H1 (cell line): ENCODE results near the gene GET3. TPM values are rescaled to one million over a fixed set of nuclear protein-coding genes. Genes with fewer than 3 reads are reported as not detected.

ENCODE experiments used
- CBX5 ChIP-seq: fragments of 300-800, 300-1000 bp; sonication (generic); IDR thresholded peaks from 2 replicates; pipeline ENCODE4 v1.7.1; 2016; ENCODE audit warnings: antibody characterized with exemption, low read length, low read depth
- CBX8 ChIP-seq: fragments of 300-800, 300-1000 bp; sonication (generic); IDR thresholded peaks from 2 replicates; pipeline ENCODE4 v1.7.1; 2016; ENCODE audit warnings: low read depth, low read length, borderline replicate concordance
- CEBPB ChIP-seq: IDR thresholded peaks from 2 replicates; pipeline ENCODE4 v1.6.1; 2012; ENCODE audit warnings: low read depth, low read length
- CREB1 ChIP-seq: IDR thresholded peaks from 2 replicates; pipeline ENCODE4 v1.6.1; 2012; ENCODE audit warnings: inconsistent platforms
- E2F6 ChIP-seq: IDR thresholded peaks from 2 replicates; pipeline ENCODE4 v1.6.1; 2012; ENCODE audit warnings: inconsistent platforms
- EZH2 ChIP-seq: fragments of 200-600 bp; sonication (generic); IDR thresholded peaks from 2 replicates; pipeline ENCODE4 v1.7.1; 2012; ENCODE audit warnings: low read depth, mild to moderate bottlenecking, moderate library complexity, low read length, inconsistent platforms; ENCODE audit not compliant: severe bottlenecking
- FOSL1 ChIP-seq: IDR thresholded peaks from 2 replicates; pipeline ENCODE4 v1.6.1; 2011; ENCODE audit warnings: mild to moderate bottlenecking, low read depth, low read length, moderate library complexity; ENCODE audit not compliant: insufficient read depth
- JUND ChIP-seq: IDR thresholded peaks from 2 replicates; pipeline ENCODE4 v1.6.1; 2011; ENCODE audit warnings: mild to moderate bottlenecking, improper control_type of control experiment, low read length
- KDM5A ChIP-seq: fragments of 200-600 bp; IDR thresholded peaks from 2 replicates; pipeline ENCODE4 v1.7.1; 2012; ENCODE audit warnings: mild to moderate bottlenecking, low read length, inconsistent platforms, mixed read lengths
- NANOG ChIP-seq: IDR thresholded peaks from 2 replicates; pipeline ENCODE4 v1.6.1; 2011; ENCODE audit warnings: low read length, low read depth, mild to moderate bottlenecking, inconsistent platforms; ENCODE audit not compliant: insufficient read depth, poor library complexity, severe bottlenecking
- POLR2AphosphoS5 ChIP-seq: IDR thresholded peaks from 2 replicates; pipeline ENCODE4 v1.6.1; 2011; ENCODE audit warnings: low read depth, low read length
- RFX5 ChIP-seq: IDR thresholded peaks from 2 replicates; pipeline ENCODE4 v1.6.1; 2011; ENCODE audit warnings: low read depth, low read length, improper control_type of control experiment, borderline replicate concordance
- SAP30 ChIP-seq: fragments of 300-600 bp; sonication (generic); IDR thresholded peaks from 2 replicates; pipeline ENCODE4 v1.7.1; 2012; ENCODE audit warnings: low read length, moderate library complexity, mild to moderate bottlenecking, inconsistent platforms; ENCODE audit not compliant: insufficient read depth, insufficient replicate concordance
- SIN3A ChIP-seq, 2 experiments: IDR thresholded peaks in 1 of 2; conservative IDR thresholded peaks in 1 of 2; 2 replicates each; pipeline ENCODE4 v1.6.1; 2011 to 2012; ENCODE audit warnings: low read length in 2 of 2, improper control_type of control experiment in 1 of 2, low read depth in 1 of 2, mild to moderate bottlenecking in 1 of 2
- SIX5 ChIP-seq: IDR thresholded peaks from 2 replicates; pipeline ENCODE4 v1.6.1; 2011; ENCODE audit warnings: mild to moderate bottlenecking, low read depth, low read length
- SRF ChIP-seq: IDR thresholded peaks from 2 replicates; pipeline ENCODE4 v1.6.1; 2011; ENCODE audit warnings: mild to moderate bottlenecking, low read depth, low read length, moderate library complexity
- SUZ12 ChIP-seq: fragments of 200-600 bp; sonication (generic); IDR thresholded peaks from 2 replicates; pipeline ENCODE4 v1.6.1; 2012; ENCODE audit warnings: mild to moderate bottlenecking, inconsistent platforms, low read length, moderate library complexity, mixed read lengths
- TAF1 ChIP-seq: IDR thresholded peaks from 2 replicates; pipeline ENCODE4 v1.6.1; 2011; ENCODE audit warnings: mild to moderate bottlenecking, low read depth, low read length
- TAF7 ChIP-seq: optimal IDR thresholded peaks from 2 replicates; pipeline ENCODE3; 2011; ENCODE audit warnings: low read depth, mild to moderate bottlenecking, inconsistent platforms, low read length, moderate library complexity, borderline replicate concordance
- TBP ChIP-seq: IDR thresholded peaks from 2 replicates; pipeline ENCODE4 v1.6.1; 2011; ENCODE audit warnings: low read depth, low read length, improper control_type of control experiment
- TEAD4 ChIP-seq: IDR thresholded peaks from 2 replicates; pipeline ENCODE4 v1.6.1; 2012; ENCODE audit warnings: low read depth, low read length, inconsistent platforms, mixed read lengths
- USF2 ChIP-seq: IDR thresholded peaks from 2 replicates; pipeline ENCODE4 v1.6.1; 2011; ENCODE audit warnings: low read length, improper control_type of control experiment
- polyA plus RNA-seq, 7 experiments: library from polyadenylated mRNA; depleted of rRNA in 3 of 7; stranded (reverse) in 5 of 7; unstranded in 2 of 7; fragments of >200 nt in 5 of 7; fragments of 200-250 nt in 2 of 7; gene quantifications; 1 replicate in 5 of 7; 2 replicates in 1 of 7; 4 replicates in 1 of 7; pipeline versions ENCODE4 v1.2.1 to v1.2.3, GENCODE V29; 2011 to 2013; ENCODE audit warnings: missing spikeins in 2 of 7, mixed read lengths in 2 of 7
- total RNA-seq: library from RNA; stranded (reverse); fragmentation: NEBNext Ultra II Directional; extraction: Animal tissue kit (Norgen Biotek cat#: 25700); gene quantifications from 2 replicates; pipeline ENCODE4 v1.2.1, GENCODE V29; 2021

The GET3 gene
- total and polyA plus RNA-seq, 2 of the 8 experiments (the other 6 are each of a cell fraction or from before 2014, with no cell fraction given), result 105 to 297 TPM

GRCh38 chr19:12696366-12697335, 40.6 kb upstream of the GET3 start, which contains the start of gene FBXW9 (continued):
- TF ChIP-seq E2F6, result no peak
- TF ChIP-seq RFX5, result no peak
- TF ChIP-seq TEAD4, result no peak
- TF ChIP-seq KDM5A, result peak; percentile 81
- TF ChIP-seq TAF7, result peak; percentile 62
- no peak for TF ChIP-seq CEBPB
- TF ChIP-seq CBX5, result no peak
- TF ChIP-seq SUZ12, result no peak
- no peak for TF ChIP-seq FOSL1
- peak; percentile 99 for TF ChIP-seq CREB1
- TF ChIP-seq SIN3A (conservative IDR thresholded peaks at IDR 0.05 in 1 of 2, IDR thresholded peaks at IDR 0.05 in 1 of 2; ENCODE audit: low read depth in 1 of 2, low read length in 2 of 2), result peak; percentile 98 to 100
- no peak for TF ChIP-seq JUND
- TF ChIP-seq POLR2AphosphoS5, result peak; percentile 94
- TF ChIP-seq SRF, result peak; percentile 85
- no peak for TF ChIP-seq EZH2
- peak; percentile 99 for TF ChIP-seq SAP30
- TF ChIP-seq NANOG, result no peak
- no peak for TF ChIP-seq CBX8
- peak; percentile 9; the same call in 1 of the 2 replicates for TF ChIP-seq SIX5
- no peak for TF ChIP-seq USF2
- TF ChIP-seq TBP, result peak; percentile 67
- peak; percentile 85 for TF ChIP-seq TAF1
